ENCODE measurements around the gene LENG1.

GRCh38 chr19:54141356-54141755 lies 18.2 kb downstream of the LENG1 start:
- TF ChIP-seq CTCF (IDR thresholded peaks at IDR 0.05; ENCODE audit: low read length) (no peak), EZH2phosphoT487 (IDR thresholded peaks at IDR 0.05; ENCODE audit: low read length) (no peak), EZH2 (optimal IDR thresholded peaks at IDR 0.05; ENCODE audit: low read depth, low read length) (no peak)
